Smooth muscle cell (in vitro differentiated cells): ENCODE data around the gene WWP2. TPM values are rescaled to one million over a fixed set of nuclear protein-coding genes. Genes with fewer than 3 reads are reported as not detected.

ENCODE experiments used
- DNase-seq: peaks from one replicate; lab custom pipeline; 2025; ENCODE audit not compliant: unreplicated experiment; lab: John Stamatoyannopoulos, UW
- H2AFZ ChIP-seq: fragments of 200-600 bp; sonication (generic); 2 replicates; pipeline ENCODE4 v1.6.0; 2016; ENCODE audit warnings: antibody characterized with exemption, low read depth, mild to moderate bottlenecking
- H3F3A ChIP-seq: fragments of 200-600 bp; sonication (generic); 2 replicates; pipeline ENCODE4 v1.6.0; 2017; ENCODE audit warnings: antibody characterized with exemption, low read depth
- H3K27ac ChIP-seq: fragments of 200-600 bp; sonication (generic); 2 replicates; pipeline ENCODE4 v1.5.1; 2016; ENCODE audit warnings: low read depth, mild to moderate bottlenecking
- H3K27me3 ChIP-seq: fragments of 200-600 bp; sonication (generic); 2 replicates; pipeline ENCODE4 v1.6.1; 2016; ENCODE audit warnings: low read depth, mild to moderate bottlenecking
- H3K36me3 ChIP-seq: fragments of 200-600 bp; sonication (generic); 2 replicates; pipeline ENCODE4 v1.5.1; 2016; ENCODE audit warnings: low read depth
- H3K4me1 ChIP-seq: fragments of 200-600 bp; sonication (generic); 2 replicates; pipeline ENCODE4 v1.5.1; 2016; ENCODE audit warnings: low read depth
- H3K4me2 ChIP-seq: fragments of 200-600 bp; sonication (generic); 2 replicates; pipeline ENCODE4 v1.6.0; 2016; ENCODE audit warnings: mild to moderate bottlenecking
- H3K4me3 ChIP-seq: fragments of 200-600 bp; sonication (generic); 2 replicates; pipeline ENCODE4 v1.5.1; 2016; ENCODE audit warnings: mild to moderate bottlenecking
- H3K79me2 ChIP-seq: fragments of 200-600 bp; sonication (generic); 2 replicates; pipeline ENCODE4 v1.6.0; 2016; ENCODE audit warnings: low read depth, mild to moderate bottlenecking
- H3K9ac ChIP-seq: fragments of 200-600 bp; sonication (generic); 2 replicates; pipeline ENCODE4 v1.6.0; 2016; ENCODE audit warnings: low read depth
- H3K9me3 ChIP-seq: fragments of 200-600 bp; sonication (generic); replicated peaks from 2 replicates; pipeline ENCODE4 v1.5.1; 2016; ENCODE audit warnings: low read depth
- H4K20me1 ChIP-seq: fragments of 200-600 bp; sonication (generic); 2 replicates; pipeline ENCODE4 v1.6.0; 2016; ENCODE audit warnings: low read depth
- WGBS: methylation state at CpG from one replicate; pipeline ENCODE4 v1.1.7; 2016; ENCODE audit warnings: low lambda C conversion rate; 5-methylcytosine and 5-hydroxymethylcytosine counted together
- polyA plus RNA-seq: library from polyadenylated mRNA; unstranded; fragments of >200 nt; fragmentation: Nextera tagmentation; extraction: Ambion mirVana; gene quantifications from 2 replicates; pipeline ENCODE4 v1.2.1, GENCODE V29; 2016
- total RNA-seq: library from RNA; depleted of rRNA; stranded (reverse); fragments of >200 nt; gene quantifications from 2 replicates; pipeline ENCODE4 v1.2.3, GENCODE V29; 2014
- TF ChIP-seq, protein P1 (sequence below): fragments of 200-600 bp; sonication (generic); IDR thresholded peaks from 2 replicates; pipeline ENCODE4 v1.5.1; 2017; ENCODE audit warnings: borderline replicate concordance, mild to moderate bottlenecking, antibody characterized with exemption; ENCODE audit not compliant: insufficient read depth, poor library complexity, severe bottlenecking

Gene WWP2
- total and polyA plus RNA-seq, 2 experiments from 2014 or later, result 7.8 to 9.0 TPM

DNA sequence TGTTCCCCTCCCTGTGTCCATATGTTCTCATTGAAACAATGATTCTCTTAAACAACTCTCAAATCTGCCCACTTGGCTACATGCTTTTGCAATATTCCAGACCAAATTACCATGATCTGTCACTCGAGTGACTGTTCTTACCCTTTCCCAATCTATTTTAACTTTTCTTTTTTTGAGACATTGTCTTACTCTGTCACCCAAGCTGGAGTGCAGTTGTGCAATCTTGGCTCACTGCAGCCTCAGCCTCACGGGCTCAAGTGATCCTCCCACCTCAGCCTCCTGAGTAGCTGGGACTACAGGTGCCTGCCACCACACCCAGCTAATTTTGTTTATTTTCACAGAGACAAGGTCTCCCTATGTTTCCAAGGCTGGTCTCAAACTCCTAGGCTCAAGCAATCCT is 130.2 kb downstream of the WWP2 start:
- no peaks in the 10 kb centered on the region for H3K79me2 ChIP-seq
- no peak overlapping the region for H3K27ac ChIP-seq
- no peaks in the 10 kb centered on the region for H3K27me3 ChIP-seq
- H3K4me1 ChIP-seq, result peaks cover 11% of the 10 kb centered on the region
- H2AFZ ChIP-seq, result no peak overlapping the region
- H3K4me3 ChIP-seq, result no peak overlapping the region
- TF ChIP-seq, protein P1, sequence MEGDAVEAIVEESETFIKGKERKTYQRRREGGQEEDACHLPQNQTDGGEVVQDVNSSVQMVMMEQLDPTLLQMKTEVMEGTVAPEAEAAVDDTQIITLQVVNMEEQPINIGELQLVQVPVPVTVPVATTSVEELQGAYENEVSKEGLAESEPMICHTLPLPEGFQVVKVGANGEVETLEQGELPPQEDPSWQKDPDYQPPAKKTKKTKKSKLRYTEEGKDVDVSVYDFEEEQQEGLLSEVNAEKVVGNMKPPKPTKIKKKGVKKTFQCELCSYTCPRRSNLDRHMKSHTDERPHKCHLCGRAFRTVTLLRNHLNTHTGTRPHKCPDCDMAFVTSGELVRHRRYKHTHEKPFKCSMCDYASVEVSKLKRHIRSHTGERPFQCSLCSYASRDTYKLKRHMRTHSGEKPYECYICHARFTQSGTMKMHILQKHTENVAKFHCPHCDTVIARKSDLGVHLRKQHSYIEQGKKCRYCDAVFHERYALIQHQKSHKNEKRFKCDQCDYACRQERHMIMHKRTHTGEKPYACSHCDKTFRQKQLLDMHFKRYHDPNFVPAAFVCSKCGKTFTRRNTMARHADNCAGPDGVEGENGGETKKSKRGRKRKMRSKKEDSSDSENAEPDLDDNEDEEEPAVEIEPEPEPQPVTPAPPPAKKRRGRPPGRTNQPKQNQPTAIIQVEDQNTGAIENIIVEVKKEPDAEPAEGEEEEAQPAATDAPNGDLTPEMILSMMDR, result no peak
- H3K9ac ChIP-seq, result no peak overlapping the region
- no peaks in the 10 kb centered on the region for H3K36me3 ChIP-seq
- peaks cover 17% of the 10 kb centered on the region for H3F3A ChIP-seq
- WGBS, result 94% methylated on average over 2 of the region's 2 CpGs
- H3K9me3 ChIP-seq, result no peaks in the 10 kb centered on the region
- no peak overlapping the region for H3K4me2 ChIP-seq
- no peak for DNase-seq
- no peaks in the 10 kb centered on the region for H4K20me1 ChIP-seq

DNA sequence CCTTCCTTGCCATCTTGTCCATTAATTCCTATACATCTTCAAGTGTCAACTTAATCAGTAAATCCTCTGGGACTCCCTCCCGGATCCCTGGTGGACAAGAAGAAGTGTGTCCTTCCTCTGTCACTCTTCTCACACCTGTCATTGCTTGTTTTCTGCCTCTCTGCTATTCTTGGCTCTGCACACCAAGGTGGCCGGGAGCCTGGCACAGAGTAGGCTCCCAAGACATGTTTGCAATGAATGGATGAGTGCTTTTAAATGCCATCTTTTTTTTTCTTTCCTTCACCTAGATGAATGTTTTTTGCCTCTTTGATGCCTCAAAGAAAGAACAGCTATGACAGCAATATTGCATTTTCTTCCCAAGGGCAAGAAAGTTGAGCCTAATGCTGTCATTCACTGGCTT is 131.0 kb downstream of the WWP2 start:
- H3K27ac ChIP-seq, result no peak overlapping the region
- no peaks in the 10 kb centered on the region for H3K9me3 ChIP-seq
- no peaks in the 10 kb centered on the region for H4K20me1 ChIP-seq
- 92% methylated on average over 2 of the region's 2 CpGs for WGBS
- H3K27me3 ChIP-seq, result no peaks in the 10 kb centered on the region
- H3K4me1 ChIP-seq, result peaks cover 11% of the 10 kb centered on the region
- H2AFZ ChIP-seq, result no peak overlapping the region
- TF ChIP-seq, protein P1, result no peak
- H3K4me2 ChIP-seq, result no peak overlapping the region
- DNase-seq, result no peak
- no peaks in the 10 kb centered on the region for H3K79me2 ChIP-seq
- H3K36me3 ChIP-seq, result no peaks in the 10 kb centered on the region
- H3K4me3 ChIP-seq, result no peak overlapping the region
- H3K9ac ChIP-seq, result no peak overlapping the region
- H3F3A ChIP-seq, result peaks cover 17% of the 10 kb centered on the region

DNA sequence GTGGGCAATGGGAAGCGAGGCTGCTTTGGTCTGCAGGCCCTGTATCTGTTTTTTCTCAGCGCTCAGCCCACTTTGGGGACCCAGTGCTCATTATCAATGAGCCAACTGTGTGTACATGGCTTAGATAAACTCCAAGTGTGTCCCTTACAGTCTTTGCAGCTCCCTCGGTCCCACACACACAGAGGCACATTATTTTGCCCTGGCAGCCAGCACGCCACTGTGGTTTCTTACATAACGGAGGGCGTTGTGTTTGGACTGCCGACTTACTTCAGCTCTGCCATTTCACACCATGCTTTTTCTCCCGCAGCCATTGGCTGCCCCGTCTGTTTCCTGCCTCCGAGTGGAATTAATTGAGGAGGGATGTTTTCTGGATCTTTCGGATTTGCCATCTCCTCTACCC is 132.5 kb downstream of the WWP2 start:
- no peak overlapping the region for H3K4me2 ChIP-seq
- no peak overlapping the region for H3K9ac ChIP-seq
- no peaks in the 10 kb centered on the region for H3K27me3 ChIP-seq
- peak overlapping the region; percentile 13 for H3K27ac ChIP-seq
- no peaks in the 10 kb centered on the region for H3K9me3 ChIP-seq
- H3K79me2 ChIP-seq, result no peaks in the 10 kb centered on the region
- no peaks in the 10 kb centered on the region for H3K36me3 ChIP-seq
- 31% methylated on average over 11 of the region's 11 CpGs for WGBS
- H3K4me3 ChIP-seq, result no peak overlapping the region
- peaks cover 11% of the 10 kb centered on the region for H3K4me1 ChIP-seq
- no peak for DNase-seq
- H4K20me1 ChIP-seq, result no peaks in the 10 kb centered on the region
- H2AFZ ChIP-seq, result no peak overlapping the region
- peaks cover 13% of the 10 kb centered on the region for H3F3A ChIP-seq
- TF ChIP-seq, protein P1, result no peak

DNA sequence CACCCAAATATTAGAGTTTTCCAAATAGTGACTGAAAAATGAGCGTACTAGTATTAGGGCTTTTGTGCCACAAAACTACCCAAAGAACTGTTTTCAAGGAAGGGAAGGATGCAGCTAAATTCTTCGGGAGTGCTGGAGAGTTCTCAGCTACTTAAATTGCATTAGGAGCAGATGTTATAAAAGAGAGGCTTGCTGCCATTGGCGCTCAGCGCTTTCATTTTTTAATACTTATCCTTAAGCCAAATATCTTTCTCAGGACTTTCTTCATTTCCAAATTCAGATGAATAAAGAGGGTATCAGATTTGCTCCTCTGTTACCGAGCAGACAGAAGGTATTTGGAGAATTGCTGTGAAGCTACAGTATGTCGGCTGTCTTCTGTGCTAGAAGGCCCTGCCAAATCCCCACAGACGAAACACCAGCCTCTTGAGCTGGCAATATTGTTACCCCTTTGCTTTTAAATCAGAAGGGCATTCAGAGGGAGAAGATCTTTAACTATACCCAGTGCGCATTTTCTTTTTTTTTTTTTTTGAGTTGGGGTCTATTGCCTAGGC is 141.8 kb downstream of the WWP2 start:
- Histone ChIP-seq H3K4me2 (no peak overlapping the region), H2AFZ (no peak overlapping the region), H3K27me3 (no peaks in the 10 kb centered on the region), H3K9ac (no peak overlapping the region), H3K36me3 (no peaks in the 10 kb centered on the region), H3K9me3 (no peaks in the 10 kb centered on the region), H3K79me2 (no peaks in the 10 kb centered on the region), H3K4me3 (no peak overlapping the region), H4K20me1 (no peaks in the 10 kb centered on the region), H3F3A (no peaks in the 10 kb centered on the region), H3K4me1 (no peaks in the 10 kb centered on the region), H3K27ac (no peak overlapping the region)
- no peak for DNase-seq
- WGBS, result 96% methylated on average over 8 of the region's 8 CpGs
- TF ChIP-seq, protein P1, result no peak
